ENCODE results near the gene TASOR.
A peak's percentile ranks its signal among the peaks of the same experiment; 100 is the strongest.

TASOR gene

GRCh38 chr3:56682462-56683121, 473 bp downstream of the TASOR start:
- DNase-seq (ENCODE audit: low read depth): peak; percentile 62

DNA sequence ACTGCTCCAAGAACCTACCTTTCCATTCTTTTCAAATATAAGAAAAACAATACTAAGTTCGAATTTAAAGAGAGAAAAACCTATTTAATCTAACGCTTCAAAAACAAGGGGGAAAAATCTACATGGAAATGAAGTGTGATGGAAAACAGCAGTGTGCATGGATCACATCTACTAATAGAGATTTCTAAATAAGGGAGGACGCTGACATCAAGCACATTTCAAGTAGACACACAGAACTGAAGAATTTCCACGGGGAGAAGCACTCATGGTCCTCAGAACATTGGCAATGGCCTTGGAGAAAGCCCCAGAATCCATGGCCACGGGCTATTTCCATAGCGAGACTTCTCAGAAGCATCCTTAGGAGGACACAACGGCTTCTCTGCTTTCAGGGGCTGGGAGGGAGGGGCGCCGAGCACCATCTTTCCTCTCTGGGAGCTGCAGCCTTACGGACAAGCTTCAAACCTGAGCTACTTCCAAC, 1.0 kb downstream of the TASOR start:
- no peak for DNase-seq (ENCODE audit: low read depth)

DNA sequence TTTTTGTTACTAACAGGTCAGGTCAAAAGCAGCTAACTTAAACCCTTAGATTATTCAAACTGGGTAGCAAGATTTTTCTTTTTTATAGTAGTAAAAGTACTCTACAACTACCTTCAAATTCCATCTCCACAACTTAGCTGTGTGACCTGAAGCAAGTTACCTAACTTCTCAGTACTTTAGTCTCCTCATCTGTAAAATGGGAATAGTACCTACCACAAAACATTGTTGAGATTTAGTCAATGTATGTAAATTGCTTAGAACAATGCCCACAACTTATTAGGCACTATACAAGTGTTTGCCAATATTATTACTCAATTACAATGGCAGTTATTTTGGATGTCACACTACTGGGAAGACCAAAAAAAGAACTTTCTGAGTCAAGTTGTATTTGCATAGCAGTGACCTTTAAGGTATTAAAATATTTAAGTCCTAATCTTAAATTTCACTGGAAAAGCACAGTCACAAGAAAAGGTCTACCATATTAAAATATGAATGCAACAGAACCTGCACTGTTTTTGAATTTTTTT, 2.9 kb downstream of the TASOR start:
- no peak for DNase-seq (ENCODE audit: low read depth)

DNA sequence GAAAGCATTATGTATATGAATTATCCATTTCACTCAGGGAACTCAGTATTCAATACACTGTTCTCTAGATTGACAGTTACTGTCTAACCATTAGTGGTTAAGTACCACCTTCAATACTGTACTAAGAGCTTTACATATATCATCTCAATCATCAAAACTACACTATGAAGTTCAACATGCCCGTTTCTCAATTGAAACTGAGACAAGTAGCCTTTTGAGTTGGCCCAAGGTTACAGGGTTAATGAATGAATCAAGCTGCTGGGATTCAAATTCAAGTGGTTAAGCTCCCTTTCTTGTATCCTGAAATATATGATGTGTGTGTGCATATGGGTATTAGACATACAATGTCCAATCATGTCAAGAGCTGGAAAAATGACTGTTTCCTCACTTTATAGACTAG, 5.8 kb downstream of the TASOR start:
- no peak for DNase-seq (ENCODE audit: low read depth)

DNA sequence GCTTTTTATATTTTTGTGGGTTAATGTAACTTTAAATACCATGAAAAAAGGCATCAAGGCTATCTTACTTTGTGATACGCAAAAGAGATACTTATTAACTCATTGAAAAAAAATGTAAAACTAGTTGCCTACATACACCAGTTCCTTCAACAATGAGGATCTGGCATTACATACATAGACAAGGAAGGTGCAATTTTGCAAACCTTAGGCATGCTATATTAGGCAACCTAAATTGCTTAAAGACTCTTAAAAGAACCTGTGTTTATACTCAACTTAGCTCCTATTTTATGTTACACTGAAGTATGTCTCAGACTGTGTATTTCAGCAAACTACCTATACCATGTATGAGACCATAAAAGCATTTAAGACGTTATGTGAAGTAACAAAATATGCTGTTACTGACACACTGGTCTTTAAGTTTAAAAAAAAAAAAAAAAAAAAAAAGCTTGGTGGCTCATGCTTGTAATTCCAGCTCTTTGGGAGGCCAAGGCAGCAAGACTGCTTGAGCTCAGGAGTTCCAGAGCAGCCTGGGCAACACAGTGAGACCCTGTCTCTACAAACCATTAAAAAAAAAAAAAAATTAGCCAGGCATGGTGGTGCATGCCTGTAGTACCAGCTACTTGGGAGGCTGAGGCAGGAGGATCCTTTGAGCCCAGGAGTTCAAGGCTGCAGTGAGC, 9.1 kb downstream of the TASOR start:
- no peak for DNase-seq (ENCODE audit: low read depth)

DNA sequence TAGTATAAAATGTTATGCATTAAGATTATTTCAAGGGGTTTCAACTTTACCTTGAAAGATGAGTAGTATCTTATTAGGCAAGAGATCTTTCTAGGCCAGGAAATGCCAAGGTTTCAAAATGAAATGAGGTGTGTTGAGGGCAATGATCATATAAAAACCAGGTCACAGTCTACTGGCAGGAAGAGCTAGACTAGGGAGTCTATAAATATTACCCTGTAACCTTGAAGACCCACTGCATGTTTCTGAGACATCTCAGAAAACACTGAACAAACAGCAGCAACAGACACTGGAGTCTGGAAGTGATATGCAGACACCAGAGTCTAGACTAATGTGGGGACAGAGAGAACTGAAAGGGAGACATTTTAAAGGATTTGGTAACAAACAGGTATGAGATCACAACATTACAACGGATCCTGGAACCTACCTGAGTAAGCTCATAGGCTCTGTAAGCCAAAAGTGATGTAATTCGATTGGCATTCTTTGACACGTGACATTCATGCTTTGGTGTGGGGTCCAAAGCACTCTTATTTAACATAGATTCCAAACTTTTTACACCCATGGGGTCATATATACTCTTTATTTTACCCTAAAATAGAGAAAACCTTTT, 15.0 kb downstream of the TASOR start:
- no peak for DNase-seq (ENCODE audit: low read depth)

GRCh38 chr3:56664823-56665222, 18.2 kb downstream of the TASOR start:
- no peak for DNase-seq (ENCODE audit: low read depth)

DNA sequence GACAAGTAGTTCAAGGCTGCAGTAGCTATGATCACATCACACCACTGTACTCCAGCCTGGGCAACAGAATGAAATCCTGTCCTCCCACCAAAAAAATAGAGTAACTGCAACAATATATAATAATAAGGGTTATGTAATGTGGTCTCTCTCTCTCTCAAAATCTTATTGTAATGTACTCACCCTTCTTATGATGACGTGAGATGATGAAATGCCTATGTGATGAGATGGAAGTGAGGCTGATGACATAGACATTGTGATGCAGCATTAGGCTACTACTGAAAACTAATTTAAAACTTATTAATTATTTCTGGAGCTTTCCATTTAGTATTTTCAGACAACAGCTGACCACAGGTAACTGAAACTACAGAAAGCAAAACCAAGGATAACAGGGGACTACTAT, 27.4 kb downstream of the TASOR start:
- no peak for DNase-seq (ENCODE audit: low read depth)

DNA sequence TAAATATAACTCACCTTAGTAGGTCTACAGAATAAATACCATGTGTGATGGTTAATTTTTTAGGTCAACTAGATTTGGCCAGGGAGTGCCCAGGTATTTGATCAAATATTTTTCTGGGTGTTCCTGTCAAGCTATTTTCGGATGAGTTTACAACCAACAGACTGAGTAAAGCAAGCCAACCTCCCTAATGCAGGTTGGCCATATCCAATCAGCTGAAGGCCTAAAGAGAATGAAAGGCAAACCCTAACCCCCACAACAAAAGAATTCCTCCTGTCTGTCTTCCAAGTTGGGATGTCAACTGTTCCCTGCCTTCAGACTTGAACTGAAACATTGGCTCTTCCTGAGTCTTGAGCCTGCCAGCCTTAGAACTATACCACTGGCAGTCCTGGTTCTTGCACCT, 28.6 kb downstream of the TASOR start:
- no peak for DNase-seq (ENCODE audit: low read depth)

GRCh38 chr3:56645407-56645806, 37.7 kb downstream of the TASOR start:
- no peak for DNase-seq (ENCODE audit: low read depth)

GRCh38 chr3:56633602-56634535, 49.2 kb downstream of the TASOR start:
- no peak for DNase-seq (ENCODE audit: low read depth)

Data from stimulated activated CD8-positive, alpha-beta memory T cell treated with anti-CD3 and anti-CD28 coated beads, Interleukin-12 subunit alpha, Interleukin-12 subunit beta, amount 100 ng/mL, for 4 hours (primary cell).